ENCODE measurements around the gene ULK1.

The ULK1 gene

GRCh38 chr12:131909752-131910219 is 15.4 kb downstream of the ULK1 start:
- no peak for DNase-seq

GRCh38 chr12:131910302-131911027 is 16.0 kb downstream of the ULK1 start:
- no peak for DNase-seq

GRCh38 chr12:131911028-131911650 is 16.7 kb downstream of the ULK1 start:
- DNase-seq: no peak

GRCh38 chr12:131911851-131912477 is 17.5 kb downstream of the ULK1 start:
- DNase-seq: no peak

GRCh38 chr12:131912518-131913274 is 18.3 kb downstream of the ULK1 start:
- no peak for DNase-seq

GRCh38 chr12:131913666-131914065 is 19.2 kb downstream of the ULK1 start:
- no peak for DNase-seq

GRCh38 chr12:131914179-131914702 is 19.8 kb downstream of the ULK1 start:
- DNase-seq: no peak

- no peak for DNase-seq
Observed at GRCh38 chr12:131915000-131915689, 20.7 kb downstream of the ULK1 start.

- no peak for DNase-seq
Observed at GRCh38 chr12:131915823-131916222, 21.4 kb downstream of the ULK1 start.

- DNase-seq: no peak
Observed at GRCh38 chr12:131916306-131917138, 22.1 kb downstream of the ULK1 start.

- DNase-seq: no peak
Observed at GRCh38 chr12:131917139-131917710, 22.8 kb downstream of the ULK1 start.

GRCh38 chr12:131917711-131918306 is 23.4 kb downstream of the ULK1 start:
- no peak for DNase-seq

GRCh38 chr12:131918311-131919050 is 24.1 kb downstream of the ULK1 start:
- no peak for DNase-seq

GRCh38 chr12:131919051-131919347 is 24.6 kb downstream of the ULK1 start:
- DNase-seq: no peak

- DNase-seq: no peak
Observed at GRCh38 chr12:131919366-131920156, 25.1 kb downstream of the ULK1 start.

GRCh38 chr12:131920157-131920508 is 25.7 kb downstream of the ULK1 start:
- DNase-seq: no peak

- no peak for DNase-seq
Observed at GRCh38 chr12:131920902-131921840, 26.7 kb downstream of the ULK1 start.

Data from bone marrow (tissue), 2 donors.